CD4-positive, alpha-beta T cell treated with Interleukin-12 subunit alpha and Interleukin-12 subunit beta, for 1 hour (primary cell): ENCODE results near the gene ELL.

ENCODE experiments used
- DNase-seq: peaks from one replicate; pipeline ENCODE4 v3.0.0-alpha.2; 2020

Gene ELL

DNA sequence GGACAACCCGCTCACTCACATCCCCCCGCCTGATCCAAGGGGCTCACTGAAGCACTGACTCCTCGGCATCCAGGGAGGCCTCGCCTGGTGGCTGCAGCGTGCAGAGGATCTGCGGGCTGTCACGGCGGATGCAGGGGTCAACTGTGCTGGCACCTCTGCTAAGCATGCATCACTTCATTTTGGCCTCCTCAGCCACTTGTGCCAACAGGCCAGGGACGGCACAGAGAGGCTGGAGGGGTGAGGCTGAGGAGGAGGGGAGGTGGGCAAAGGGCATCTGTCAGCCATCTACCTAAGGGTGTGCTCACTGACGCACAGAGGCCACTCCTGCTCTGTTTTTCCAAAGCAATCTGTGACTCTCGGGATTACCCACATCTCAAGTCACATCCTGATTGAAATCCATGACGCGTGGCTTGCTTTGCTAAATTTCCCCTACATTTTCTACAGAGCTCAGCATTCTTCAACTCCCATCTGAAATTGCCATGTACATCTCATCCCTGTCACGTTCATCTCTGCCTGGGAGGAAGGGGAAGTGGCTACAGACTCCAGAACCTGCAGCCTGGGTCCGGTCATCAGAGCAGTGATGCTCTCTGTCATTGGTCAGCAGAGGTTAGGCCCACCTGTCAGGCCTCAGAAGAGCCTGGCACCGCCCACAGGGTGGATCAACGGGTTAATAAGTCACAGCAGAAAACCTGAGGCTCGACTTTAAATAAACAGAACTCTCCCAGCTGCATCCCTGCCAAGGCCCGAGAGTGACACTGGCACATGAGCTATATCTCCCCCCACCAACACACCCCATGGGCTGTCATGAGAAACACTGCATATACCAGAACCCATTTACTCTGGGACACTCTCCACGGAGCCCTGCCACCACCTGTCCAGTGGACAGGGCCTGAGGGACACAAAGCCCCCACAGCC lies 17.6 kb downstream of the ELL start:
- DNase-seq = no peak

DNA sequence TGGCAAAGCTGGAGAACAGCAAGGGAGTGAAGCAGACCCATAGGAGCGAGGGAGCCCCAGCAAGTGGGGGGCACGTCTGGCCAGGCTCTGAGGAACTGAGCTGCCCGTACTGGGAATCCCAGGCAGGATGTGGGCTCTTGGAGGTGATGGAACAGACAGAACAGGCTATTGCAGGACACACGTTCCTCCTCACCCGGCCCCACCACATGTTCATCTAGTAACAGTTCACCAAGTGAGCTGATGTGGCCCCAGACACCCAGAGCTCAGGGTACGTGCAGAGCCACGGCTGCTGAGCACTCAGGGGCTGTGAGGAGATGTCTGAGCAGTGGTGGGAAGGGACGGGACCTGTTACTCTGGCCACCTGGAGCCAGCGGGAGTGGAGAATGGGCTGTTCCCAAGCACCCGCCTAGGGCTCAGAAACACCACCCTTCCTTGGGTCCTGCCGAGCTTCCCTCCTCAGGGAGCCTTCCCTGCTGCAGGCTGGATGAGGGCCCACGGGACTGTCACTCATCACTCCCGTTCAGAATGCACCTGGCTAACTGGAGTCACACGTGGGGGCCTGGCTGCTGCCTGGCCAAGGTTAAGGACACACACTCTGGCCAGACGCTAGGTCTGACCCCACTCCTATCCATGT lies 18.4 kb downstream of the ELL start:
- DNase-seq = no peak

DNA sequence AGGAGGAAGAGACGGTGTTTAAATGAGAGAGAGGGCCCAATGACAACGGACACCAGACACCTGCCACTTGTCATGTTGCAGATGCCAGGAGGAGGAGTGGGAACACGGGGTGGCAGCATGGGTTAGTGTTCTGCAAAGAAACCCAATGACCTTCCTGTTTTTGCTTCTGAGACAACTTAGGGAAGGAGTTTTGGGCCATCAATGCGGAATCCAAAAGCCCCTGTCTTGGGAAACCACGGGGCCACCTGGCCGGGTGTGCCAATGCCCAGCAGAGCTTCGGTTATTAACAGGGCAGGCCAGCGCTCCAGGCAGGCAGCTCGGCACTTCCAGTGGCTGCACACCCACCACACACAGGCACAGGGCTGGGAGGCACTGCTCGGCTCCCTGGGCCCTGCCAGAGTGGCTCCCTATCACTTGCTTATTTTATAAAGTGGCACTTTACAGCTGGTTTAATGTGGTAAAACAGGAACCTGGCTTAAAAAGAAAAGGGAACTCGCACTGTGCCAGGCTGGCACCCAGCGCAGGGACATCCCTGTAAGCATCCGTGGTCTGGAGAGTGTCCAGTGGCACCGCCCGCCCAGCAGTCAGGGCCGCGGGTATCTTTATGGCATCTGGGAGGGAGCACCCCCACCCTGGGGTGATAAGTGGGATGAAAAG lies 19.1 kb downstream of the ELL start:
- no peak for DNase-seq

DNA sequence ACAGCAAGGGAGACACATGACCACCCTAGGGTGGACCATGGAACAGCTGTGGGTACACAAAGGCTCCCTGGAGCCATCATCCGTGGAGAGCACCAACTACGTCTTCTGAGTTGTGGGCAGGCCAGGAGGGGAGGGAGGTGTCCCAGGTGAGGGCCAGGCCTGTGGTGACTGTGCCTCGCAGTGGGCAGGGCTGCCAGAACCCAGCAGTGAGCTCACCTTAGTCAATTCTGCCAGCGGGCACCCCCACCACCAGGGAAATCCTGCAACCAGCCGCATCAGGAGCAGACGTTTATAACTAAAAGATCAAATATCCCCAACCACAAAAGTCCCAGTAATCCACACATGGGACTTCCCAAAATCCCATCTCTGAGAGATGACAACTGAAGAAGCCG lies 19.6 kb downstream of the ELL start:
- DNase-seq = no peak

DNA sequence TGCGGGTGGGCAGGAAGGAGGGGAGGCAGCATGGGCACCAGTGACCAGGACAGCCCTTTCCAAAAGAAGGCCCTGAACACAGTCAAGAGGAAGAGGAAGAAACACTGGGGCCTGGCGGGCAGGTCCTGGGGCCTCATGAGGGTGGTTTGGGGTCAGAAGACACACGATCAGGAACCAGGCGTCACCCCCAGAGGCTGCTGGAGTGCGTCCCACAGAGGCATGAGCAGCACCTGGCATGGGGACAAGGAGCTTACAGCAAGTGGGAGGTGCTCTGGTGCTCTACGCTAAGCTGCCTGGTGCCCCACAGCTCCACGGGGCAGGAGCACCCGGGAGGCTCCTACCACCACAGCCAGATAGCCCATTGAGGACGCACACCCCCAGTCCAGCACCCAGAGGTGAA lies 20.0 kb downstream of the ELL start:
- DNase-seq = no peak

DNA sequence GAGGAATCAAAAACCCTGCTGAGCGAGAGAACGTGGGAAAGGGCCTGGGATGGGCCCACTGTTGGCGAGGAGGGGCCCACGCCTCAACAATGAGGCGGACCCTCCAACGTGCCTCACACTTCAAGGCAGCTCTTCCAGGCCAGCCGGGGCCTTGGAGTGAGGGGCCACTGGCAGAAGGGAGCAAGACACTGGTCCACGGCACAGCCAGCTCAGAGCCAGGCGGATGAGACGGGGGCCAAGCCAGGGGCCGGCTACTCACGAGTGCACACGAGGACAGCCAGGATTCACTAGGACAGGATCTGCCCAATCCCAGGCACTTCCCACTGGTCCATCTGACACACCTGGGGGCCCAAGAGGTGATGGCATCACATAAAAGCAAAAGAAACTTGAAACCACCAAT lies 20.5 kb downstream of the ELL start:
- DNase-seq = no peak

DNA sequence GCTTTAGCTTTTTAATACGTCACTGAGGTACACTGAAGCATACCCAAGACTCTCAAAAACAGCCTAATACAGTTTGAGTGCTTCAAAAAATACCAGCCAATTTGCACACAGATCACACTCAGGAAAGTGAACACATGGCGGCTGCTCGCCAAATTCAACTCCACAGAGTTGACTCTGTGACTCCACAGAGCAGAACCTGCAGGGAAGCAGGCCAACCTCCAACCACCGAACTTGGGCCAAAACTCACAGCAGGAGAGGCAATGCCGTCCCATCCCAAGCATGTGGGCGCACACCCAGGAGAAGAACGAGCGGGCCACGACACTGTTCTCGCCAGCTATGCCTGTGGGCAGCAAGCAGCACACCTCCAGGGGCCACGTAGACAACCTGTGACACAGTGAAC lies 21.1 kb downstream of the ELL start:
- no peak for DNase-seq

DNA sequence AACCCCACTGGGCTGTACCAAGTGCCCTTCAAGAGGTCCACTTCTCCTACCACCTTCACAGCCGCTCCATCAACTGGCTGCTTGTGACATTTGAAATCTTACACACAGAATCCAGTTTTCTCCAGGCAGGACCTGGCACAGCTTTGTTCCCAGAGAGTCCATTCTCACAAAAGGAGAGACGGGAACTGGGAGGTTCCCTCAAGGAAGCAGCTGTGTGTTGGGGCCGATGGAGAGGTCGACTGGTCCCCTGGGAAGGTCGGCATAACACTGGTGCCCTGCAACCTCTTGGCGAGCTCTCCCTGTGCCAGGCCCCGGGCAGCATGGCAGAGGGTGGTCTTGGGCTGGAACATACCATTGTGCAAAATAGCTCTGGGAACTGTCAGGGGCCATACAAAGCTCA lies 21.5 kb downstream of the ELL start:
- no peak for DNase-seq

DNA sequence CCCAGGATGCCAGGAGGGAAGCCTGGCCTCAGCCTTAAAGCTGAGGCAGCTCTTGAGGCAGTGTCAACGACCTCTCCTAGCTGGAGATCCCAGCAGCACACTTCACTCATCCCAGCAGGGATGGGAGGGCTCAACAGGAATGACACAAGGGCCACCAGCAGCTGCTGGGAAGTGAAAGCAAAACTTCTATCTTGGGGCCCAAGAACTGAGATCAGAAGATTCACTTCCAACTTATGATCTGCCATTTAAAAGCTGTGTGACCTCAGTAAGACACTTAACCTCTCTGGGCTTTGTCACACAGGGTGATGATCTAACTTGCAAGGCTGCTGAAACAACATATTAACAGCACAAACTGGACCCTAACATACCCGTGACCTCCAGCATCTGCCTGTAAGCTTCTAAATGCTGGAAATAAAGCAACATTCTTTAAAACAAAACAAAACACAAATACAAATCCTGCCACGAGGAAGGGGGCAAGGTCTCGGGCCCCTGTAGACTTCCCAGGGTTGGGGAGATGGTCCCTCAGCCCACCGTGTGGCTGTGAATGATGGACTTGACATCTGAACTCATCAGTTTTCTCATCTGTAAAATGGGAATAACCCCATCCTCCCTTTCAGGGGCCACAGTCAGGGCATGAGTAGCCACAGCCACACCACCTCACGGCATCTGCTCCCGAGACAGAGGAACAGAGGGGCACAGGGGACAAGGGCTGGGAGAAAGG lies 22.7 kb downstream of the ELL start:
- no peak for DNase-seq

DNA sequence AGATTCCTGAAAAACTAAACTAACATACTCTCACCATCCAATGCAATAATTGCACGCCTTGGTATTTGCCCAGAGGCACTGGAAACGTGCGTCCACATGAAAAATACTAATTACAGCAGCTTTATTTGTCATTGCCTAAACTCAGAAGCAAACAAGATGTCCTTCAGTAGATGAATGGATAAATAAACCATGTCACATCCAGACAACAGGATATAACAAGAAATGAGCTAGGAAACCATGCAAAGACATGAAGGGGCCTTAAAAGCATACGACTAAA lies 25.0 kb downstream of the ELL start:
- DNase-seq = no peak

DNA sequence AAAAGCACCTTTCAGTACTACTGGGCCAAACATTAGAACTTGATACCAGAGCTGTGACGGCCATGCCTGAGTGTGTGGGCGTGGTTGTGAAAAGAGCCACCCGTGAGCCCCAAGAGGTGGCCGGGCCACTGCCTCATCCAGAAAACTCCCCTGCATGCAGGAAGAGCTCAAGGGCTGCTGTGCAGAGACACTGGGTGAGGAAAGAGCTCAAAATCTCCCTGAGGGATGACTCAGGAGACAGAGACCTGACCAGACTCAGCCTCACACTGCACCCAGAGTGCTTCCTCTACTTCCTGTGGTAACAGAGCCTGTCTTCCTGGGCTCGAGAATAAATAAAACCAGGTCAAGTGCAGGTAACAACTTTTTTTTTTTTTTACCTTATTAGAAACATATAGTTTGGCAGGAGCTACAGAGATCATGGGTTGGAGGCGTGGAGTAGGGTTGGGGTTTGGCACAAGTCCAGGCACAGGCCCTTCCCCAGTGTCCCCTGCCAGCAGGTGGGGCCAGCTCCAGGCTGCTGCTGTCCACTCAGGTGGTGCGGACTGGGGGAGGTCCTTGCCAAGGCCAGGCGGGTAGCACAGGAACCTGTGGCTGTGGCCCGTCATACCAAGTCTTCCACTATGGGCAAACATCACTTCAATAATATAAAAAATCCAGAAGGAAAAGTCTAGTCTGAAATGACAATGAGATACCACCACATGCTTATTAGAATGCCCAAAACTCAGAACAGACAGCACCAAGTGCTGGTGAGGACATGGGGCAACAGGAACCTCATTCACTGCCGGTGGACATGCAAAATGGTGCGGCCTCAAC lies 25.5 kb downstream of the ELL start:
- peak; percentile 88 for DNase-seq

DNA sequence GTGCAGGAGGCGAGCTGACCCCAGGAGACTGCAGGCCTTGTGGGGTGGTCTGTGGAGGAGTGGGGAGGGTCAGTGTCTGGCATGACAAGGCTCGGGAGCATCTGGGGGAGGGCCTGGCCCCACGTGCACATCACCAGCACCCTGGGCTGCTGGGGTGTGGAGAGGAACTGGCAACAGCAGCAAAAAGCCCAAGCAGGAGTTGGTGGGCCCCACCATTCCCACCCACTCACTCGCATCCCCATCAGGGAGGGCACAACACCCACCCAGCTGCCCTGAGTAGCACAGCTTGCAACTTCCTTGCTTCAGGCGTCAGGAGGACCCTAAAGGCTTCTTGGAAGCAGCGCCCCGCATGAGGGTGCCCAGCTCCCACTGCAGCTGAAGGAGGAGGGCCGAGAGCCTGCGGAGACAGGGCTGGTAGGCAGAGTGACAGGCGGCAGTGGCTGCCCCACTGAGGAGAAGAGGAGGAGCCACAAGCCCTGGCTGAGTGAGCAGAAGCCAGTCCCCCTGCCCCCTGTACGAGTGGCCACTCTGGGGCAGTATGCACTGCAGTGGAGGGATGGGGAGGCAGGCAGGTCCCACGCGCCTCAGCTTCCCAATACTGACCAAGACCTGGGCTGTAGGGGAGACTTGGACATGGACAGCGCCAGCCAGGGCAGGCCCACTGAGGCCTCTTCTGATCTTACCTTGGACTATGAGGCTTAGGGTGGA lies 26.5 kb downstream of the ELL start:
- no peak for DNase-seq

DNA sequence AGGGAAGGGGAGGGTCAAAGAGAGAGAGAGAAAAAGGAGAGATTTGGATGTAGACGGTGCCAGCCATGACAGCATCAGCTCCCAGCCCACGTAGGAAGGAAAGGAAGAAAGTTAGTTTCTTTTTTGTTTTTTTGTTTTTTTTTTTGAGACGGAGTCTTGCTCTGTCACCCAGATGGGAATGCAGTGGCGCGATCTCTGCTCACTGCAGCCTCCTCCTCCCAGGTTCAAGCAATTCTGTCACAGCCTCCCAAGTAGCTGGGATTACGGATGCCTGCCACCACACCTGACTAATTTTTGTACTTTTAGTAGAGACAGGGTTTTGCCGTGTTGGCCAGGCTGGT lies 27.6 kb downstream of the ELL start:
- DNase-seq = no peak

DNA sequence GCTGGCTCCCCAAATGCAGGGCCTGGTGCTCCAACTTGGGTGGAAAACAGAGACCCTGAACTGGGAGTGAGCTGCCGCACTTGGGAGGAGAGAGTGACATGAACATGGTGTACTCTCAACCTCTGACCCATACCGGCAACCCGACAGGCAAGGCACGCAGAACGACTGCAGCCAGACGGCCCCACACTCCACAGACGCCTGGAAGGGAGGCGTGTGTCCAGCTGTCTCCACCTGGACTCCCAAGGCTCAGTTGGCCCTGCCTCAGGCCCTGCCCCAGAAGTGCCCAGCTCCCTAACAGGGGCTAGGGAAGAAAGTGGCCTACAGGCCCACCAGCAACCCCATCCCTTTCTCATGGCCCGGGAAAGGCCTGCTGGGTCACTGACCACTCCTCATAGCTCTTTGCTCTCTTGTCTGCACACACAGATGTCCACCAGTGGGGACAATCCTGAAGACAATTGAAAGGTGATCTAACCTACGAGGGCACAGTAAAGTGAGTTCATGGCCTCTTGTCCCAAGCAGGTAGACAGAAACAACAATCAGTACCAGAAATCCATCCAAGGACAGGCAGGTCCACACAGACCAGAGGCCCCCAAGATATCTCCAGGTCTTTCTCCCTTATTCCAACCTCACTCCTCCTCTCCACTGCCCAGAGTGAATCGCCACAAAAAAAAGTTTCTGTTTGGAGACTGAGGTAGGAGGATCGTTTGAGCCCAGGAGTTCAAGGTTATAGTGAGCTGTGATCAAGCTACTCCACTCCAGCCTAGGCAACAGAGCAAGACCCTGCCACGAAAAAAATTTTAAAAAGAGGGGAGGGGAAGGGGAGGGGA lies 28.2 kb downstream of the ELL start:
- DNase-seq = no peak

DNA sequence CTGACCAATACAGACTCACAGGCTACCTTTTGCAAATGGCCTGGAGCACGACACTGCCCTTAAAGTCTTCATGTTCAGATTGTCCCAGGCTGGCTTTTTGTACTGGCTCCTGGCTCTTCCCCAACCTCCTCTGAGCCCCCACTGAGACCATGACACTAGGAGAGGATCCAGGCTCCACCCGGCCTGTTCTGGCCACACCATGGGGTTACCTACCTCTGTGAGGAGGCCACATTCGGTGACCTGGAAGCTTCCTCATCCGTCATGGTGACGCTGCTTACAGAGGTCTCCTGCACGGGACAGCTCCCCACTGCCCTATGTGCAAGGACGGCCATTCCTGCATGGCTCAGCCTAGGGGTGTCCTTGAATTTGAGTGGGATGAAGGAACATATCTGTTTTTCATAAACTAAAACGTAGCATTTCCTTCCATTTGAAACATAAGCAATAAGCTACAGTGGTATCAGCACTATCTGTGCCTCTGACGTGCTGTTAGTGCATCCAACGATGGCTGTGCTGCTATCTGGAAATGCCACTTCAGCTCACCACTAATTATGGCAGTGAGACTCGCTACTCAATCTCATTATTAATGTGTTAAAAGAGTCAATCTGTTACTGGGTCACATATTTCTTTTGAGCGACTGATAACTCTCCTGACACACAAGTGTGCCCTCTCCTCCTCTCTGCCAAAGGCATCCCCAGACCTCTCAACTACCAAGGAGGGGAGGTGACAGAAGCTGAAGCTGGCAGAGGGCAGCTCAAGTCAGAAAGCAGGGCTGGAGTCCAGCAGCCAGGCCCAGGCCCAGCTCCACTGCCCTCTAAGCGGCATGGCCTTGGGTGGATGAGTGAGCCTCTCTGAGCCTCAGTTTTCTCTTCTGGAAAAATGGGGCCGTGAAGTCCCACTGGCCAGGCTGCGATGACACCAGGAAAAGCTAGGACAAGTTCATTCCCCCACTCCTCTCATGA lies 29.6 kb downstream of the ELL start:
- no peak for DNase-seq

DNA sequence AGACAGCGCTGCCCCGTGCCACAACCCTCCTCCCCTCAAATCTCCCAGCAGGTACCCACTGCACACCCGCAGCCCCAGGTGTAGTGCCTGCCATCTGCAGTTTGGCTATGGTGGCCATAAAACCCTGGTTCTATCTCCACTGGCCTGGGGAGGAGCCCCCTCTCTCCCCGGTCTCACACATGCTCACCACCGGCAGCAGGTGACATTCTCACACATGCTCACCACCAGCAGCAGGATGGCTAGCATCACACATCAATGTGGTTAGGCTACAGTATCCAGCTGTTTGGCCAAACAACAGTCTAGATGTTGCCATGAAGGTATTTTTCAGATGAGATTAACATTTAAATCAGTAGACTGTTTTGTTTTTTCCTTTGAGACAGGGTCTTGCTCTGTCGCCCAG lies 31.1 kb downstream of the ELL start:
- DNase-seq = peak; percentile 44

DNA sequence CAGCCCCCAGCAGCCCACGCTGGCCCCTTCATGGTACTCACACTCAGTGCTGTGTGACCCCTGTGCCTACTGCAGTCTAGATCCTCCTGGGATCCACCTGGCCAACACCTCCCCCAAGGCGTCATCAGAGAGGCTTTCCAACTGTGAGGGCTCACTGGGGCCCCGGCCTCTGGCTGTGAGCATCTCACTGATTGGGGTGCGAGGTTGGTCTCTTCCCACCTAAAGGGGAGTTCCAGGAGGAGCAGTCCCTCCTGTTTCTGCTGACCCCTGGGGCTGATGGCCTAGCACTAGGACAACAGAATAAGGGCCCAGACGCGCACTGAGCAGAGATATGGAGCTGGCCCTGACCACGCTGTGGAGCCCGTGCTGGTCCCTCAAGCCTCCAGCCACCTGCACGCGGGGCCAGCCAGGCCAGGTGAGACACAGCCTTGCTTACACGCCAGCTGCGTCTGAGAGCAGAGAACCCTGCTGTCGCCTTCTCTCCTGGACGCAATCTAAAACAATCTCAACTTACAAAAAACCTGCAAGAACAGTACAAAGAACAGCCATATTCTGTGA lies 32.2 kb downstream of the ELL start:
- DNase-seq = no peak

DNA sequence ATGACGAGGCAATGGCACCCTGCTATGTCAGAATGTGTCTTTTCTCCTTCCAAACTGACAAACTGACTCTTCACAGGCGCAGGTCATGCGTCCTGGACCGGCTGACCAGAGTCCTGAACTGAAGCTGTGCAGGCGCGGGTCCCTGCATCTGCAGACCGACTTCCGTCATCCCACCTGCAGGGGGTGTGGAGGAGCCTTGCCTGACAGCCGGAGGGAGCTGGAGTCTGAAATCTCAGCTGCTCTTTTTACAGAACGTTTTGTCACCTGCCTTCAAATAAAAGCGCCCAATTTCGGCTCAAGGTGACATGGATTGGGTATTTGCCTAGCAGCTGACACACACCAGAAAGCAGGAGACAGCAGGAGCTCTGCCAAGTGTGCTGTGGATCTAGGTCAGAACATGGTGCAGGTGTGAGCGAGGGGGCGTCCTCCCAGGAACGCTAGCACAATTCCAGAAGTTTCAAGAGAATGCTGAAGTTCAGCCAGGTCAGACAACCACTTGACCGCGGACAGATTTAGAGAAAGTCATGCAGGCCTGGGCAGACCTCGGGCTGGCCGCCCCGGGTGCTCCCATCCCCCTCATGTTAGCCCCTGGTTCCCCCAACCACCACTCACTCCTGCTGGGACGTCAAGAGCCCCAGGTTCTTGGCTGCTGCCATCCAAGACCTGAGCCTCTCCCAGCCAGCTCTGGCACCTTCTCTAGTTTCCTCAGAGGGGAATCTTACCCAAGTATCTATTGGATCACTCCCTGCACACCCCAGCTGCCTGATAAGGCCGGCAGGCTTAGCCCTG lies 32.8 kb downstream of the ELL start:
- no peak for DNase-seq

DNA sequence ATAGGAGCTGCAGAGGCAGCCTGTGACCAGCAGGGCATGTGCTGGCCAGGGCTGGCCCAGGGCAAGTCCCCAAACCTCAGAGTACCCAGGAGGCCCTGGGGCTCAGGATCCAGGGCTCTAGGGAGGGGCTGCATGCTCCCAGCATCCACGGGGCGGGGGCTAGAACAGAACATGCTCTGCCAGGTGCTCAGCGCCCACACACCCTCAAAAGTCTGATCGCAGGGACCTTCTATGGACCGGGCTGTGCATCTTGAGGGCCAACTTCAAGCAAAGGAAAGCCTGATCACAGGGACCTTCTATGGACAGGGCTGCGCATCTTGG lies 33.5 kb downstream of the ELL start:
- no peak for DNase-seq
